Measurements from ENCODE around the gene TOGARAM2.

- TF ChIP-seq POLR2AphosphoS5 (IDR thresholded peaks at IDR 0.05; ENCODE audit: low read depth, low read length) = no peak
- no peak for TF ChIP-seq CHD1 (IDR thresholded peaks at IDR 0.05; ENCODE audit: low read depth, low read length)
Measured at GRCh38 chr2:29000481-29000880, 19.4 kb downstream of the TOGARAM2 start.

Measured in H1 (cell line).